B cell (primary cell): ENCODE results near the gene SIRT7. TPM values are rescaled to one million over a fixed set of nuclear protein-coding genes. Genes with fewer than 3 reads are reported as not detected.

ENCODE experiments used
- ATAC-seq: fragments of 200-7000 bp; cut with Tn5 transposase; one replicate; pipeline ENCODE4 v1.10.0; 2021; ENCODE audit warnings: low read depth, mild to moderate bottlenecking, moderate number of reproducible peaks, moderate library complexity
- CTCF ChIA-PET: fragments of 350-600 bp; sonication (Branson Sonifier 250); formaldehyde crosslinking; loops from one replicate; lab custom pipeline; 2021; ENCODE audit warnings: antibody characterized with exemption, inconsistent platforms; lab: Charles Lee
- POLR2A ChIA-PET: fragments of 350-600 bp; sonication (Branson Sonifier 250); formaldehyde crosslinking; loops from one replicate; lab custom pipeline; 2021; ENCODE audit warnings: antibody characterized with exemption; lab: Charles Lee
- DNase-seq: peaks from one replicate; pipeline ENCODE4 v3.0.0; 2013
- H2AFZ ChIP-seq: 2 replicates; pipeline ENCODE4 v1.6.1; 2012; ENCODE audit warnings: mild to moderate bottlenecking, low read depth, low read length; ENCODE audit not compliant: insufficient read depth, poor library complexity, severe bottlenecking
- H3K27ac ChIP-seq, 2 donors: 1 replicate in 1 of 2; 2 replicates in 1 of 2; pipeline ENCODE4 v1.5.1; 2012 to 2013; ENCODE audit warnings: low read length in 2 of 2, mild to moderate bottlenecking in 2 of 2, moderate library complexity in 1 of 2
- H3K27me3 ChIP-seq, 4 experiments: fragments of 200-600 bp in 1 of 4; sonication (generic) in 1 of 4; replicated peaks in 1 of 4; 1 replicate in 2 of 4; 2 replicates in 2 of 4; pipeline versions ENCODE4 v1.6.1 to v1.7.0; 2013 to 2016; ENCODE audit warnings: low read length in 3 of 4, mild to moderate bottlenecking in 2 of 4, mixed read lengths in 1 of 4, moderate library complexity in 1 of 4; ENCODE audit not compliant: insufficient read depth in 4 of 4, control insufficient read depth in 3 of 4; ENCODE audit errors: control extremely low read depth in 1 of 4
- H3K36me3 ChIP-seq, 2 experiments: replicated peaks in 1 of 2; 1 replicate in 1 of 2; 2 replicates in 1 of 2; pipeline versions ENCODE4 v1.6.1 to v1.7.1; 2013; ENCODE audit warnings: low read length in 1 of 2; ENCODE audit not compliant: insufficient read depth in 2 of 2, control insufficient read depth in 1 of 2; ENCODE audit errors: control extremely low read depth in 1 of 2, extremely low read depth in 1 of 2
- H3K4me1 ChIP-seq, 2 donors: fragments of 200-600 bp in 1 of 2; sonication (generic) in 1 of 2; 1 replicate in 1 of 2; 2 replicates in 1 of 2; pipeline versions ENCODE4 v1.5.1 to v1.6.1; 2013 to 2017; ENCODE audit warnings: low read length in 2 of 2; ENCODE audit not compliant: control insufficient read depth in 2 of 2, insufficient read depth in 2 of 2
- H3K4me2 ChIP-seq: replicated peaks from 2 replicates; pipeline ENCODE3; 2012; ENCODE audit warnings: mild to moderate bottlenecking, low read depth, low read length; ENCODE audit not compliant: poor library complexity, severe bottlenecking
- H3K4me3 ChIP-seq, 5 experiments: fragments of 200-600 bp in 1 of 5; sonication (generic) in 1 of 5; 1 replicate in 3 of 5; 2 replicates in 2 of 5; pipeline versions ENCODE4 v1.5.1 to v1.7.0; 2011 to 2016; ENCODE audit warnings: low read length in 4 of 5, mild to moderate bottlenecking in 4 of 5, low read depth in 2 of 5, control low read depth in 1 of 5, moderate library complexity in 1 of 5; ENCODE audit not compliant: insufficient read depth in 1 of 5; ENCODE audit errors: control extremely low read depth in 1 of 5, extremely low read depth in 1 of 5
- H3K79me2 ChIP-seq: fragments of 200-600 bp; sonication (generic); one replicate; pipeline ENCODE4 v1.6.0; 2016; ENCODE audit warnings: low read length; ENCODE audit not compliant: control insufficient read depth, insufficient read depth
- H3K9ac ChIP-seq: fragments of 200-600 bp; sonication (generic); 2 replicates; pipeline ENCODE4 v1.6.1; 2017; ENCODE audit warnings: mild to moderate bottlenecking, low read length, moderate library complexity
- H3K9me3 ChIP-seq, 3 donors: one replicate each; pipeline versions ENCODE4 v1.6.1 to v1.7.1; 2013; ENCODE audit warnings: low read length in 2 of 3; ENCODE audit not compliant: control insufficient read depth in 2 of 3, insufficient read depth in 1 of 3; ENCODE audit errors: control extremely low read depth in 1 of 3
- H4K20me1 ChIP-seq: 2 replicates; pipeline ENCODE4 v1.6.0; 2012; ENCODE audit warnings: mild to moderate bottlenecking, low read length; ENCODE audit not compliant: insufficient read depth, control insufficient read depth, poor library complexity, severe bottlenecking
- H3K27ac Mint-ChIP-seq: one replicate; pipeline ENCODE4 v1.8.0; 2021; ENCODE audit warnings: mixed read lengths
- H3K27me3 Mint-ChIP-seq: one replicate; pipeline ENCODE4 v1.8.0; 2021; ENCODE audit warnings: mixed read lengths
- H3K4me1 Mint-ChIP-seq: one replicate; pipeline ENCODE4 v1.8.0; 2021; ENCODE audit warnings: mixed read lengths
- H3K4me3 Mint-ChIP-seq: one replicate; pipeline ENCODE4 v1.8.0; 2021; ENCODE audit warnings: mixed read lengths
- H3K9me3 Mint-ChIP-seq: one replicate; pipeline ENCODE4 v1.8.0; 2022; ENCODE audit warnings: mixed read lengths; ENCODE audit not compliant: insufficient read depth
- CTCF ChIP-seq: fragments of 200-600 bp; IDR thresholded peaks from one replicate; pipeline ENCODE4 v1.8.0; 2022; ENCODE audit warnings: antibody characterized with exemption, mild to moderate bottlenecking
- EZH2 ChIP-seq: IDR thresholded peaks from 2 replicates; pipeline ENCODE4 v1.6.1; 2012; ENCODE audit warnings: borderline replicate concordance, low read depth, mild to moderate bottlenecking, moderate library complexity, low read length; ENCODE audit not compliant: insufficient read depth, poor library complexity, severe bottlenecking
- WGBS: methylation state at CpG from one replicate; pipeline ENCODE4 v1.1.5; 2013; ENCODE audit warnings: missing lambda C conversion rate; ENCODE audit not compliant: insufficient coverage; 5-methylcytosine and 5-hydroxymethylcytosine counted together
- intact Hi-C: fragments of 100-400 bp; cut with micrococcal nuclease; formaldehyde crosslinking; loops from one replicate; pipeline ENCODE4 v1.10.0; 2022
- polyA plus RNA-seq: library from polyadenylated mRNA; depleted of rRNA; stranded (reverse); fragments of >200 nt; gene quantifications from 2 replicates; pipeline ENCODE4 v1.2.3, GENCODE V29; 2012
- total RNA-seq, 2 donors: library from RNA; stranded (reverse); fragments of 120-200 nt in 1 of 2; gene quantifications; 1 replicate in 1 of 2; 2 replicates in 1 of 2; pipeline versions ENCODE4 v1.2.3 to v1.2.4, GENCODE V29; 2013 to 2022

SIRT7 gene
- total and polyA plus RNA-seq, 2 donors (not counting 1 experiment from before 2014, with no cell fraction given), result 77.2 to 82.7 TPM

GRCh38 chr17:81884968-81885367 is 33.0 kb downstream of the SIRT7 start:
- H3K36me3 ChIP-seq, result peaks cover 0 to 54% of the 10 kb centered on the region in 2 experiments
- no peak overlapping the region for H3K4me2 ChIP-seq
- Mint-ChIP-seq H3K4me1 (peaks cover 5% of the 10 kb centered on the region), H3K9me3 (no peaks in the 10 kb centered on the region), H3K27me3 (no peaks in the 10 kb centered on the region), H3K27ac (no peak overlapping the region), H3K4me3 (no peak overlapping the region)
- H3K9me3 ChIP-seq, result no peaks in the 10 kb centered on the region
- H3K9ac ChIP-seq, result no peak overlapping the region
- no peak overlapping the region for H2AFZ ChIP-seq
- no peaks in the 10 kb centered on the region for H3K27me3 ChIP-seq
- no peak overlapping the region for H3K27ac ChIP-seq
- WGBS, result 95% methylated on average over 5 of the region's 5 CpGs
- ChIA-PET CTCF (no interaction called here), POLR2A (no interaction called here)
- intact Hi-C loops, result no loop called here
- peaks cover 2 to 4% of the 10 kb centered on the region in 2 donors for H3K4me1 ChIP-seq
- ATAC-seq (no peak), DNase-seq (no peak)
- peaks cover 16% of the 10 kb centered on the region for H4K20me1 ChIP-seq
- H3K4me3 ChIP-seq, result no peak overlapping the region
- H3K79me2 ChIP-seq, result peaks cover 30% of the 10 kb centered on the region
- TF ChIP-seq EZH2 (no peak), CTCF (no peak)

GRCh38 chr17:81884520-81884919 is 33.5 kb downstream of the SIRT7 start:
- H3K27me3 Mint-ChIP-seq, result no peaks in the 10 kb centered on the region
- CTCF ChIA-PET, result no interaction called here
- Histone ChIP-seq H4K20me1 (peaks cover 16% of the 10 kb centered on the region), H3K4me2 (no peak overlapping the region), H3K4me3 (no peak overlapping the region), H3K9me3 (no peaks in the 10 kb centered on the region), H3K4me1 (no peaks in the 10 kb centered on the region), H2AFZ (no peak overlapping the region), H3K9ac (no peak overlapping the region), H3K36me3 (peaks cover 0 to 52% of the 10 kb centered on the region in 2 experiments), H3K27me3 (no peaks in the 10 kb centered on the region), H3K27ac (no peak overlapping the region), H3K79me2 (peaks cover 30% of the 10 kb centered on the region)
- POLR2A ChIA-PET, result no interaction called here
- no peak for TF ChIP-seq EZH2
- no peak for TF ChIP-seq CTCF
- no peak for ATAC-seq
- WGBS, result 94% methylated on average over 11 of the region's 11 CpGs
- H3K4me1 Mint-ChIP-seq, result peaks cover 5% of the 10 kb centered on the region
- no peak overlapping the region for H3K27ac Mint-ChIP-seq
- DNase-seq, result no peak
- no peak overlapping the region for H3K4me3 Mint-ChIP-seq
- intact Hi-C loops, result no loop called here
- no peaks in the 10 kb centered on the region for H3K9me3 Mint-ChIP-seq
